PC-9 (cell line): Measurements from ENCODE around the gene ZNF573.

Source experiments
- CTCF ChIP-seq: fragments of 200-600 bp; sonication (generic); conservative IDR thresholded peaks from 2 replicates; pipeline ENCODE4 v1.6.1; 2017; ENCODE audit warnings: mixed run types, antibody characterized with exemption, mild to moderate bottlenecking, moderate library complexity
- EZH2 ChIP-seq: fragments of 200-600 bp; sonication (generic); IDR thresholded peaks from 2 replicates; pipeline ENCODE4 v1.8.0; 2017; ENCODE audit warnings: antibody characterized with exemption, low read depth

GRCh38 chr19:37763488-37763887 is 15.9 kb downstream of the ZNF573 start:
- TF ChIP-seq CTCF = no peak
- TF ChIP-seq EZH2 = no peak
